DND-41 (cell line): ENCODE data around the gene DENND1A.

Source experiments
- CTCF ChIP-seq: IDR thresholded peaks from 2 replicates; pipeline ENCODE4 v1.5.1; 2012; ENCODE audit warnings: borderline replicate concordance, low read length, moderate library complexity, mild to moderate bottlenecking; ENCODE audit not compliant: poor library complexity, severe bottlenecking; ENCODE audit errors: extremely low read depth
- EZH2 ChIP-seq: IDR thresholded peaks from 3 replicates; pipeline ENCODE4 v1.6.1; 2012; ENCODE audit warnings: borderline replicate concordance, low read depth, mild to moderate bottlenecking, moderate library complexity, low read length, inconsistent platforms; ENCODE audit not compliant: severe bottlenecking

GRCh38 chr9:123590499-123590898 is 339.4 kb downstream of the DENND1A start:
- TF ChIP-seq CTCF = no peak
- no peak for TF ChIP-seq EZH2
